ENCODE data around the gene COL1A1.

DNA sequence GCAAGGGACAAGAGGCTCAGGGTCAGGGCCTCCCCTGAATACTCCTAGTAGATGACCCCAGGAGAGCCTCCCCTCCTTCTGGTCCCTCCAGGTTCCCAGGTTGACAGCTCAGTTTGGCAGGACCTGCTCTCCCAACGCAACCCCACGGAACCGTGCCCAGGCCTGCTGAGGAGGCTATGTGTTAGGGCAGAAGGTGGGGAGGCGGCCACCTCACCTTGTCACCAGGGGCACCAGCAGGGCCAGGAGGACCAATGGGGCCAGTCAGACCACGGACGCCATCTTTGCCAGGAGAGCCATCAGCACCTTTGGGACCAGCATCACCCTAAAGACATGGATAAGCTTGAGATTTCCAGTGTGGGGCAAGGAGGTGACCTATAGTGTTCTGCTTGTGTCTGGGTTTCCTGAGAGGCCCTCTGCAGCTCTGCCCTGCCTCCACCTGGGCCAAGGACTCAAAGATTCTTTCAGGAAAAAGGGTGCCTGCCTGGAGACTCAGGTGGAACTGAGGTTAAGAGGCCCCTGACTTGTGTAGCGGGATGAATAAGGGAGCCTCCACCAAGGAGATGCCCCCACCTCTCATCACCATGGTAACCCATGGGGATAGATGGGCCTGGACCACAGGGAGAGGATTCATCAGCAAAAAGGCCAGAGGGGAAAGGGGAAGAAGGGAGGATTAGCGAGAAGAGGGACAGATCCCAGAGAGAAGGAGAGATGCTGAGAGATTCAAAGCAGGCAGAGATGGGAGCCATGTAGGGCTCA, 10.7 kb downstream of the COL1A1 start:
- TF ChIP-seq POLR2A (IDR thresholded peaks at IDR 0.05) (no peak), CTCF (IDR thresholded peaks at IDR 0.05) (no peak)

All from body of pancreas (tissue), 4 donors.